MM.1S (cell line): ENCODE data around the gene CYP19A1.

Experiments
- CTCF ChIP-seq: fragments of 300-600 bp; sonication (generic); IDR thresholded peaks from 2 replicates; pipeline ENCODE4 v1.5.1; 2016; ENCODE audit warnings: antibody characterized with exemption, low read length, mixed read lengths
- EZH2 ChIP-seq: fragments of 300-600 bp; sonication (generic); optimal IDR thresholded peaks from 2 replicates; pipeline ENCODE3; 2017; ENCODE audit warnings: low read depth, mild to moderate bottlenecking, antibody characterized with exemption, low read length, mixed read lengths
- EZH2phosphoT487 ChIP-seq: fragments of 300-600 bp; sonication (generic); IDR thresholded peaks from 2 replicates; pipeline ENCODE4 v1.6.1; 2018; ENCODE audit warnings: antibody characterized with exemption, low read length

DNA sequence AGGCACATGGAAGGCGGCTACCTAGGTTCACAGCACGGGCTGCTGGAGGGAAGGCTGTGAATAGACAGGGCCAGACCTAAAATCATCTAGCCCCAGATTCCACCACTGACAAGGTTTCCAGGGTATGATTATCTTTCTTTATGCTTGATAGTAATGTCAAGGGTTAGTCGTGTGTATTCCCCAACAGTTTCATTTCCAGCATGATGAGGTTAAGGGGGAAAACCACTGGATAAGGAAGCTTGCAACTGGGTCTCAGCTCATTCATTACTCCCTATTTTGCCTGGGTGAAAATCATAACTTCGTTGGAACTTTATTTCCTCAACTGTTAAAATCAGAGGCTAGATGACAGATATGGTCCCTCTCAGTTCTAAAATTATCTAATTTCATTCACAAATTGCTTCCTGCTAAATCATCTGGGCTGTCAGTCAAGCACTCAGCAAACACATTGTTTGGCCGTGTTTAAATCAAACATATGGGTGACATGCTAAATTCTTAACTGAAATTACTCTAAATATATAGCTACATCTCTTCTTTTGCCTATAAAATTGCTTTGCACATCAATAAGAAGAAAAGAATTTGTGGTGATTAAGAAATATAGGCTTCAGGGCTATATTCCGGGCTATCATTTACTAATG is 111.7 kb downstream of the CYP19A1 start:
- no peak for TF ChIP-seq EZH2
- no peak for TF ChIP-seq CTCF
- no peak for TF ChIP-seq EZH2phosphoT487
